Activated B cell treated with CpG ODN at 0.5 μM for 24 hours (primary cell): Measurements from ENCODE around the gene DIS3L2. TPM values are rescaled to one million over a fixed set of nuclear protein-coding genes. Genes with fewer than 3 reads are reported as not detected.
A peak's percentile ranks its signal among the peaks of the same experiment; 100 is the strongest.
"Not testable (repeated sequence)": the region's sequence is repeated elsewhere in the genome, so short reads cannot be mapped to it uniquely, and the experiment has no call there.

Experiments used
- ATAC-seq: fragments of 200-7000 bp; cut with Tn5 transposase; one replicate; pipeline ENCODE4 v1.10.0; 2021; ENCODE audit warnings: low read depth, mild to moderate bottlenecking, moderate library complexity
- CTCF ChIA-PET: fragments of 350-600 bp; sonication (Branson Sonifier 250); formaldehyde crosslinking; loops from one replicate; lab custom pipeline; 2021; ENCODE audit warnings: antibody characterized with exemption; lab: Charles Lee
- POLR2A ChIA-PET: fragments of 350-600 bp; sonication (Branson Sonifier 250); formaldehyde crosslinking; loops from one replicate; lab custom pipeline; 2021; ENCODE audit warnings: antibody characterized with exemption; lab: Charles Lee
- DNase-seq: peaks from one replicate; pipeline ENCODE4 v3.0.0; 2022
- H3K27ac Mint-ChIP-seq: one replicate; pipeline ENCODE4 v1.8.0; 2020; ENCODE audit warnings: mixed read lengths
- H3K27me3 Mint-ChIP-seq: one replicate; pipeline ENCODE4 v1.8.0; 2021; ENCODE audit warnings: mixed read lengths
- H3K36me3 Mint-ChIP-seq: one replicate; pipeline ENCODE4 v1.8.0; 2021; ENCODE audit warnings: low read depth, mixed read lengths
- H3K4me1 Mint-ChIP-seq: one replicate; pipeline ENCODE4 v1.8.0; 2021; ENCODE audit warnings: mixed read lengths
- H3K4me3 Mint-ChIP-seq: one replicate; pipeline ENCODE4 v1.8.0; 2020; ENCODE audit warnings: mild to moderate bottlenecking, mixed read lengths
- H3K9me3 Mint-ChIP-seq: one replicate; pipeline ENCODE4 v1.8.0; 2020; ENCODE audit warnings: mixed read lengths
- intact Hi-C: fragments of 100-400 bp; cut with micrococcal nuclease; formaldehyde crosslinking; loops from one replicate; pipeline ENCODE4 v1.15.1; 2024
- total RNA-seq: library from RNA; stranded (reverse); gene quantifications from 2 replicates; pipeline ENCODE4 v1.2.3, GENCODE V29; 2022
- TF ChIP-seq, protein P1 (sequence below): fragments of 200-600 bp; IDR thresholded peaks from one replicate; pipeline ENCODE4 v1.8.0; 2022; ENCODE audit warnings: antibody characterized with exemption, mild to moderate bottlenecking

Gene DIS3L2
- total RNA-seq, 1 donor from 2014 or later = 65.9 TPM

DNA sequence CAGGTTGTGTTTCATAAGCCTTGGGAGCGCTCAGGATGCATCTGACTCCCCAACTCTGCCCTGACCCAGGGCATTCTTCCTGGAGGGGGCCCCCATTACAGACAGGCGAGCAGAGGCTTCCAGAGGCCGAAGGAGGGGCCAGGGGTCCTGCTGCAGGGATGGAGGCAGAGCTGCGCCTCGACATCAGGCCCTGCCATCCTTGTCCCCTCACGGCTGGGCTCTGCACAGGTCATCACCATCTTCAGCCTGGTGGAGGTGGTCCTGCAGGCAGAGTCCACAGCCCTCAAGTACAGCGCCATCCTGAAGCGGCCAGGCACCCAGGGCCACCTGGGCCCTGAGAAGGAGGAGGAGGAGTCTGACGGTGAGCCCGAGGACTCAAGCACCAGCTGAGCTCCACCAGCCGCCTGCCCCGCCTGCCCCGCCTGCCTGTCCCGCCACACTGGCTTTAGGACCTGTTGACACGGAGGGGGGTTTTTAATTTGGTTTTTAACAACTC is 374.8 kb downstream of the DIS3L2 start:
- Mint-ChIP-seq H3K9me3 (no peaks in the 10 kb centered on the region), H3K27ac (no peak overlapping the region), H3K27me3 (no peaks in the 10 kb centered on the region), H3K4me1 (no peaks in the 10 kb centered on the region), H3K4me3 (no peak overlapping the region), H3K36me3 (peaks cover 11% of the 10 kb centered on the region)
- peak; percentile 8 for DNase-seq
- ChIA-PET CTCF (no interaction called here), POLR2A (no interaction called here)
- TF ChIP-seq, protein P1, sequence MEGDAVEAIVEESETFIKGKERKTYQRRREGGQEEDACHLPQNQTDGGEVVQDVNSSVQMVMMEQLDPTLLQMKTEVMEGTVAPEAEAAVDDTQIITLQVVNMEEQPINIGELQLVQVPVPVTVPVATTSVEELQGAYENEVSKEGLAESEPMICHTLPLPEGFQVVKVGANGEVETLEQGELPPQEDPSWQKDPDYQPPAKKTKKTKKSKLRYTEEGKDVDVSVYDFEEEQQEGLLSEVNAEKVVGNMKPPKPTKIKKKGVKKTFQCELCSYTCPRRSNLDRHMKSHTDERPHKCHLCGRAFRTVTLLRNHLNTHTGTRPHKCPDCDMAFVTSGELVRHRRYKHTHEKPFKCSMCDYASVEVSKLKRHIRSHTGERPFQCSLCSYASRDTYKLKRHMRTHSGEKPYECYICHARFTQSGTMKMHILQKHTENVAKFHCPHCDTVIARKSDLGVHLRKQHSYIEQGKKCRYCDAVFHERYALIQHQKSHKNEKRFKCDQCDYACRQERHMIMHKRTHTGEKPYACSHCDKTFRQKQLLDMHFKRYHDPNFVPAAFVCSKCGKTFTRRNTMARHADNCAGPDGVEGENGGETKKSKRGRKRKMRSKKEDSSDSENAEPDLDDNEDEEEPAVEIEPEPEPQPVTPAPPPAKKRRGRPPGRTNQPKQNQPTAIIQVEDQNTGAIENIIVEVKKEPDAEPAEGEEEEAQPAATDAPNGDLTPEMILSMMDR = no peak
- no peak for ATAC-seq
- intact Hi-C loops = no loop called here

- Mint-ChIP-seq H3K9me3 (no peaks in the 10 kb centered on the region), H3K27me3 (no peaks in the 10 kb centered on the region), H3K4me3 (no peak overlapping the region), H3K27ac (no peak overlapping the region), H3K4me1 (no peaks in the 10 kb centered on the region), H3K36me3 (peaks cover 11% of the 10 kb centered on the region)
- TF ChIP-seq, protein P1 = no peak
- intact Hi-C loops = no loop called here
- ATAC-seq = no peak
- ChIA-PET CTCF (no interaction called here), POLR2A (no interaction called here)
- DNase-seq = no peak
Observed at GRCh38 chr2:232336981-232337720, 375.6 kb downstream of the DIS3L2 start.

DNA sequence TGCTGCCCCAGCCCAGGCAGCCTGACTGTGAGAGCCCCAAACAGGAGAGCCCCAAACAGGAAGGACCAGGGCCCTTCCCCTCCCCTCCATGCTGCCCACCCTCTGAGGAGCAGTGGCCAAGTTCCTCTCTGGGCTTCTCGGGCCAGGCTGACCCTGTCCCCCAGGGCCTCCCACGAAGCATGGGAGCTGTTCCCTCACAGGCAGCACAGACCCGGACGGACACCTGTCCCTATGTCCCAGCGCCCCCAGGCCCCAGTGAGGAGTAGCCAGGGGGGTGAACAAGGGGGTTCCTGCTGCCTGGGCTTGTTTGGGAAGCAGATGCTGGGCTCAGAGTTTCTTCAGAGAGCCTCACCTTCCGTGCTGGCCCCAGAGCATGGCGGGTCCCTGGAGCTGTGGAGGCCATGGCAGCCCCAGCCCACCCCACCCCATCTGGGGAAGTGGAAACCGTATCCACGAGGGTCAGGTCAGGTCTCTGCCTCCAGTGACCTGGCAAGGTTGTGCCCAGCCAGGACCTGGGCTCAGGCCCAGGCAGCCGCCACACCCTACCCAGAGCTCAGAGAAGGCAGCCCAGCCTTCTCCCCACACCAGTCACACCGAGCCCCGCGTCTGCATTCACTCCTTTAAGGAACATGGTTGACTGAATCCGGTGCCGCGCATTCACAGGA is 376.7 kb downstream of the DIS3L2 start:
- H3K27me3 Mint-ChIP-seq, intact Hi-C loops, POLR2A ChIA-PET, DNase-seq, ATAC-seq, H3K27ac Mint-ChIP-seq, H3K9me3 Mint-ChIP-seq, H3K4me1 Mint-ChIP-seq, H3K4me3 Mint-ChIP-seq, CTCF ChIA-PET: not testable (repeated sequence)
- peaks cover 11% of the 10 kb centered on the region for H3K36me3 Mint-ChIP-seq

DNA sequence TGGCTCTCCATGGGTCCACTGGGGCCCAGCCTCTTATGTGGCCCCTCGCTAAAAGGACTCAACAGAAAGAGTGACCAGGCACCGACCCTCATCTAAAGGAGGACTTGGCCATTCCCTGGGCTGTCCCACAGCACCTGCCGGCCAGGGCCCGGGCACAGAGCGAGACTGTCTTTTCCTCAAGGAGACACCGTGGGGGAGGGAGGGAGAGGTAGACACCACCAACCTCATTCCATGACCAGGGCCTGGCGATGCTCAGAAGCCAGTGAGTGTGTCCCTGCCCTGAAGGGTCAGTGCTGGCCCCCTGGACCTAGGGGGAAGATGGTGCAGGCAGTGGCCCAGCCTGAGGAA is 377.2 kb downstream of the DIS3L2 start:
- Mint-ChIP-seq H3K4me3 (no peak overlapping the region), H3K27me3 (no peaks in the 10 kb centered on the region), H3K27ac (no peak overlapping the region), H3K9me3 (no peaks in the 10 kb centered on the region), H3K4me1 (no peaks in the 10 kb centered on the region), H3K36me3 (peaks cover 10% of the 10 kb centered on the region)
- DNase-seq = no peak
- intact Hi-C loops = no loop called here
- ATAC-seq = no peak
- TF ChIP-seq, protein P1 = no peak
- ChIA-PET POLR2A (no interaction called here), CTCF (no interaction called here)

DNA sequence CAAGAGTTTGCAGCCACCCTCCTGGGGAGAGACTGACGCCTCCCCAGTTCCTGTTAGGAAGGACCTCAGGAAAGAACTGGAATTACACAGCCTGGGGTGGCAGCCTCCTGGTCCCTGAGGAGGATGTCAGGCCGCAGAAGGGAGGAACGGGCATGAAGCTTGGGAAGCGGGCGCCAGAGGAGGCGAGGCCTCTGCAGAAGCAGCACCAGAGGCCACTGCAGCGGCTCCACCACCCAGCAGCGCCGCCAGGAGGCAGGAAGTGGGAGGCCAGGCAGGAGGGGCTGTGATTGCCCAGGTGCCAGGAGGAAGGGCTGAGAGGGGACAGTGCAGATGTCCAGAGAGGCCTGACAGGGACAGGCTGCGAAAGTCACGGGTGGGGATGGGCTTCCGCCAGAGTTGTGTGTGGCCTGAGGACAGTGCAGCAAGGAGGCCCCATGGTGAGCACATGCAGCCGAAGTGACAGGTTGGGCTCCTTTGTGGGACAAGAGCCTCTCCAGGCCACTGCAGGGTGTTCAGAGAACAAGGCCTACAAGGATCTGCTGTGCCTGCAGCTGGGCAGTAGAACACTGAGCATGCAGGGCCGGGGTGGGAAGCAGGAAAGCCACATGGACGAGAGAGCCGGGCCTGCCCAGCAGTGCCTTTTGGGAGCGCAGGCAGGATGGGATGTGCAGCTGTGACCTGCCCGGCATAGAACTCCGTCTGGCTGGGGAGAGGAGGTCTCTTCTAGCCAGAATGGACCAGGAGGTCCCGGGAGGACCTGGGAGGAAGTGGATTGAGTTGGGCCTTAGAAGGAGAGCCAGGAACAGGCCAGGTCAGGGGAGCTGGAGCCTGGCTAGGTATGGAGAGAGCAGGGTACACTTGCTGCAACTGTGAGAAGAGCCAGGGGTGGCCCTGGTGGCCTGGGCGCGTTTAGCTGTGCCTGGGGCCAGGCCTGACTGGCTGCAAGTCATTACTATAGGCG is 377.9 kb downstream of the DIS3L2 start:
- Mint-ChIP-seq H3K27me3 (no peaks in the 10 kb centered on the region), H3K4me1 (no peaks in the 10 kb centered on the region), H3K36me3 (peaks cover 8% of the 10 kb centered on the region), H3K4me3 (no peak overlapping the region), H3K27ac (no peak overlapping the region), H3K9me3 (no peaks in the 10 kb centered on the region)
- ATAC-seq (no peak), DNase-seq (no peak)
- TF ChIP-seq, protein P1 = no peak
- ChIA-PET CTCF (no interaction called here), POLR2A (no interaction called here)
- intact Hi-C loops = no loop called here
